Lower leg skin (tissue), 3 donors: ENCODE measurements around the gene PTPA.

Experiments used
- POLR2A ChIP-seq, 2 donors: fragments of 450-650 bp; IDR thresholded peaks; one replicate each; pipeline ENCODE4 v1.6.1; 2016 to 2017; ENCODE audit warnings: antibody characterized with exemption in 2 of 2, mild to moderate bottlenecking in 1 of 2, moderate library complexity in 1 of 2
- TF ChIP-seq, protein P1 (sequence below), 3 donors: fragments of 450-650 bp; IDR thresholded peaks; one replicate each; pipeline ENCODE4 v1.5.1; 2016; ENCODE audit warnings: antibody characterized with exemption in 3 of 3, mild to moderate bottlenecking in 3 of 3, moderate library complexity in 2 of 3

DNA sequence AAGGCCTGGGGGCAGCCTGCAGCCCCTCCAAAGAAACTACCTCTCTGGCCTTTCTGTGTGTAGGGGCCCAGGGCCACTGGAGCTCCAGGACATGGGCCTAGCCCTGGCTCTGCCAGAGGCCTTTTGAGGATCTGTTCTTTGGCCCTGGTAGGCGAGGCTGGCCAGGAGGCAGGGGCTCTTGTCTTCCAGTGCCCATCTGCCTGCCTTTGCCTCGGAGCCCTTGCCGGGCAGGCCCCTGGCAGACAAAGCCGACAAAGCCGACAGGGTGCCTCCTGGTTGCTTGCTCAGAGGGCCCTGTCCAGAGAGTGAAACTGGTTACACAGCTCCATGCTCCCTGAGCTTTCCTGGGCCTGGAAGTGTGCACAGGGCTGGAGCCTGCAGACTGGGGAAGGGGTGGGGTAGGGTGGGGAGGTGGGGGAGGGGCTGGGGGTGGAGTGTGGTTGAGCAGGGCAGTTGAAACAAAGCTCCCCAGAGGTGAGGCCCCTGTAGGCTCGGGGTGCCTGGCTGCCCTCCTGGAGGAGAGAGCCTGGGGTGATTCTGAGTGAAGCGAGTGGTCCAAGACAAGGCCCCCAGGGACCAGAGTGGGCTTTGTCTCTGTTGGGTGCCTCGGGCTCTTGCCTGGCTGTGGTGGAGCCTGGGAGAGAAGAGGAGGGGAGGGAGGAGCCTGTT lies 29.3 kb downstream of the PTPA start:
- TF ChIP-seq, protein P1, sequence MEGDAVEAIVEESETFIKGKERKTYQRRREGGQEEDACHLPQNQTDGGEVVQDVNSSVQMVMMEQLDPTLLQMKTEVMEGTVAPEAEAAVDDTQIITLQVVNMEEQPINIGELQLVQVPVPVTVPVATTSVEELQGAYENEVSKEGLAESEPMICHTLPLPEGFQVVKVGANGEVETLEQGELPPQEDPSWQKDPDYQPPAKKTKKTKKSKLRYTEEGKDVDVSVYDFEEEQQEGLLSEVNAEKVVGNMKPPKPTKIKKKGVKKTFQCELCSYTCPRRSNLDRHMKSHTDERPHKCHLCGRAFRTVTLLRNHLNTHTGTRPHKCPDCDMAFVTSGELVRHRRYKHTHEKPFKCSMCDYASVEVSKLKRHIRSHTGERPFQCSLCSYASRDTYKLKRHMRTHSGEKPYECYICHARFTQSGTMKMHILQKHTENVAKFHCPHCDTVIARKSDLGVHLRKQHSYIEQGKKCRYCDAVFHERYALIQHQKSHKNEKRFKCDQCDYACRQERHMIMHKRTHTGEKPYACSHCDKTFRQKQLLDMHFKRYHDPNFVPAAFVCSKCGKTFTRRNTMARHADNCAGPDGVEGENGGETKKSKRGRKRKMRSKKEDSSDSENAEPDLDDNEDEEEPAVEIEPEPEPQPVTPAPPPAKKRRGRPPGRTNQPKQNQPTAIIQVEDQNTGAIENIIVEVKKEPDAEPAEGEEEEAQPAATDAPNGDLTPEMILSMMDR (IDR thresholded peaks at IDR 0.05): no peak
- no peak for TF ChIP-seq POLR2A (IDR thresholded peaks at IDR 0.05)
